Measurements from ENCODE around the gene SLC14A1. TPM values are rescaled to one million over a fixed set of nuclear protein-coding genes. Genes with fewer than 3 reads are reported as not detected.

Gene SLC14A1
- polyA plus RNA-seq, 1 experiment = 80.5 TPM

DNA sequence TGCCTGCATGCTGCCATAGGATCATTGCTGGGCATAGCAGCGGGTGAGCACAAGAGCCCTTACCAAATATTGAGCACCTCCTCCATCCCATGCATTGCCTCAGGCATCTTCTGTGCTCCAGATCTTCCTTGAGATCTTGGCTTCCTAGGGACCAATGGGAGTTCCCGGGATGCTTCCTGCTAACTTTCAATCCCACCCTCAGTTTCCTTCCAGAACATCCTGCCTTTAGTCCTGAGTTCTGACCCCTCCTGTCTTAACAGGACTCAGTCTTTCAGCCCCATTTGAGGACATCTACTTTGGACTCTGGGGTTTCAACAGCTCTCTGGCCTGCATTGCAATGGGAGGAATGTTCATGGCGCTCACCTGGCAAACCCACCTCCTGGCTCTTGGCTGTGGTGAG lies 15.3 kb downstream of the SLC14A1 start:
- TF ChIP-seq, protein P1, sequence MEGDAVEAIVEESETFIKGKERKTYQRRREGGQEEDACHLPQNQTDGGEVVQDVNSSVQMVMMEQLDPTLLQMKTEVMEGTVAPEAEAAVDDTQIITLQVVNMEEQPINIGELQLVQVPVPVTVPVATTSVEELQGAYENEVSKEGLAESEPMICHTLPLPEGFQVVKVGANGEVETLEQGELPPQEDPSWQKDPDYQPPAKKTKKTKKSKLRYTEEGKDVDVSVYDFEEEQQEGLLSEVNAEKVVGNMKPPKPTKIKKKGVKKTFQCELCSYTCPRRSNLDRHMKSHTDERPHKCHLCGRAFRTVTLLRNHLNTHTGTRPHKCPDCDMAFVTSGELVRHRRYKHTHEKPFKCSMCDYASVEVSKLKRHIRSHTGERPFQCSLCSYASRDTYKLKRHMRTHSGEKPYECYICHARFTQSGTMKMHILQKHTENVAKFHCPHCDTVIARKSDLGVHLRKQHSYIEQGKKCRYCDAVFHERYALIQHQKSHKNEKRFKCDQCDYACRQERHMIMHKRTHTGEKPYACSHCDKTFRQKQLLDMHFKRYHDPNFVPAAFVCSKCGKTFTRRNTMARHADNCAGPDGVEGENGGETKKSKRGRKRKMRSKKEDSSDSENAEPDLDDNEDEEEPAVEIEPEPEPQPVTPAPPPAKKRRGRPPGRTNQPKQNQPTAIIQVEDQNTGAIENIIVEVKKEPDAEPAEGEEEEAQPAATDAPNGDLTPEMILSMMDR (IDR thresholded peaks at IDR 0.05; ENCODE audit: low read depth, low read length) = no peak
- no peak overlapping the region for H3K4me3 ChIP-seq (ENCODE audit: low read depth, low read length)
- no peaks in the 10 kb centered on the region for H3K27me3 ChIP-seq (ENCODE audit: control insufficient read depth, insufficient read depth, low read length)
- ChIA-PET CTCF (no interaction called here), POLR2A (no interaction called here)
- no peak overlapping the region for H3K27ac ChIP-seq (ENCODE audit: low read depth, low read length)
- no peaks in the 10 kb centered on the region for H3K9me3 ChIP-seq (ENCODE audit: control insufficient read depth, insufficient read depth, low read length)
- no peak for DNase-seq (ENCODE audit: low read depth, low spot score)

DNA sequence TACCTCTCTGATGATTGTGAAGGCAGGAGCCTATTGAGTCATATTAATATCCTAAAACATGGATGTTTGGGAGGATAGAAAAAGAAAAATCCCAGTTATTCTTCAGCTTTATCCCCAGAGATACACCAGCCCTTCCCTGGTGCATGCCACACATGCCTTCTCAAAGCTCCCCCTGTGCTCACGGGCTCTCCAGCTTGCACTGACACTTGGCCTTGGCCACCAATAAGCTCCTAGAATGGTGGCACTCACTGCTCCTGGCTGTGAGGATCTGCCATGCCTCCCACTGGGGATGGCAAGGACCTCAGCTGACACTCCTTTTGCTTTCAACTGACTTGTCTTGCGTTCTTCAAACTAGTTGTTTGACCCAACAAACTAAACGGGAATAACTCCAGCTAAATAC lies 15.9 kb downstream of the SLC14A1 start:
- POLR2A ChIA-PET = no interaction called here
- TF ChIP-seq, protein P1 (IDR thresholded peaks at IDR 0.05; ENCODE audit: low read depth, low read length) = no peak
- CTCF ChIA-PET = no interaction called here
- DNase-seq (ENCODE audit: low read depth, low spot score) = no peak
- Histone ChIP-seq H3K27ac (ENCODE audit: low read depth, low read length) (no peak overlapping the region), H3K4me3 (ENCODE audit: low read depth, low read length) (no peak overlapping the region), H3K9me3 (ENCODE audit: control insufficient read depth, insufficient read depth, low read length) (no peaks in the 10 kb centered on the region), H3K27me3 (ENCODE audit: control insufficient read depth, insufficient read depth, low read length) (no peaks in the 10 kb centered on the region)

- TF ChIP-seq, protein P1 (IDR thresholded peaks at IDR 0.05; ENCODE audit: low read depth, low read length) = no peak
- DNase-seq (ENCODE audit: low read depth, low spot score) = no peak
- Histone ChIP-seq H3K4me3 (ENCODE audit: low read depth, low read length) (no peak overlapping the region), H3K27me3 (ENCODE audit: control insufficient read depth, insufficient read depth, low read length) (no peaks in the 10 kb centered on the region), H3K9me3 (ENCODE audit: control insufficient read depth, insufficient read depth, low read length) (no peaks in the 10 kb centered on the region), H3K27ac (ENCODE audit: low read depth, low read length) (no peak overlapping the region)
- CTCF ChIA-PET = no interaction called here
- POLR2A ChIA-PET = no interaction called here
Measured at GRCh38 chr18:45741056-45741455, 17.1 kb downstream of the SLC14A1 start.

GRCh38 chr18:45745817-45746461 lies 22.0 kb downstream of the SLC14A1 start:
- no peak overlapping the region for H3K4me3 ChIP-seq (ENCODE audit: low read depth, low read length)
- DNase-seq (ENCODE audit: low read depth, low spot score) = no peak
- no peak overlapping the region for H3K27ac ChIP-seq (ENCODE audit: low read depth, low read length)
- ChIA-PET POLR2A (no interaction called here), CTCF (interaction anchor here (0.9 to 2.2 kb wide), 2 partner anchors 20 to 23 kb away, joined by 3 to 8 read pairs; no protein-coding TSS in a partner anchor)
- H3K27me3 ChIP-seq (ENCODE audit: control insufficient read depth, insufficient read depth, low read length) = no peaks in the 10 kb centered on the region
- TF ChIP-seq, protein P1 (IDR thresholded peaks at IDR 0.05; ENCODE audit: low read depth, low read length) = no peak
- no peaks in the 10 kb centered on the region for H3K9me3 ChIP-seq (ENCODE audit: control insufficient read depth, insufficient read depth, low read length)

- TF ChIP-seq, protein P1 (IDR thresholded peaks at IDR 0.05; ENCODE audit: low read depth, low read length) = no peak
- DNase-seq (ENCODE audit: low read depth, low spot score) = no peak
- CTCF ChIA-PET = no interaction called here
Measured at GRCh38 chr18:45748501-45748900, 24.5 kb downstream of the SLC14A1 start.

More at GRCh38 chr18:45748501-45748900, 24.5 kb downstream of the SLC14A1 start:
- H3K27me3 ChIP-seq (ENCODE audit: control insufficient read depth, insufficient read depth, low read length) = no peaks in the 10 kb centered on the region
- no peak overlapping the region for H3K27ac ChIP-seq (ENCODE audit: low read depth, low read length)
- POLR2A ChIA-PET = no interaction called here
- no peak overlapping the region for H3K4me3 ChIP-seq (ENCODE audit: low read depth, low read length)
- H3K9me3 ChIP-seq (ENCODE audit: control insufficient read depth, insufficient read depth, low read length) = no peaks in the 10 kb centered on the region
